Measurements from ENCODE around the gene SNTG2. TPM values are rescaled to one million over a fixed set of nuclear protein-coding genes. Genes with fewer than 3 reads are reported as not detected.

The SNTG2 gene
- total RNA-seq, 1 donor from 2014 or later, result 11.8 TPM

GRCh38 chr2:1248187-1248586 is 297.5 kb downstream of the SNTG2 start:
- TF ChIP-seq POLR2A (IDR thresholded peaks at IDR 0.05), result no peak
- TF ChIP-seq CTCF (IDR thresholded peaks at IDR 0.05), result no peak
- TF ChIP-seq POLR2AphosphoS5 (IDR thresholded peaks at IDR 0.05; ENCODE audit: insufficient read depth in 1 of 2, low read depth in 1 of 2), result no peak
- no peak overlapping the region for H3K4me3 ChIP-seq
- H3K27me3 ChIP-seq, result no peaks in the 10 kb centered on the region
- H3K27ac ChIP-seq, result no peak overlapping the region
- no peaks in the 10 kb centered on the region for H3K4me1 ChIP-seq
- no peaks in the 10 kb centered on the region for H3K36me3 ChIP-seq
- no peak for DNase-seq (ENCODE audit: extremely low spot score in 2 of 2)
- intact Hi-C loops (cut with DNase I), result no loop called here
- H3K9me3 ChIP-seq, result no peaks in the 10 kb centered on the region

GRCh38 chr2:1249897-1250687 is 299.4 kb downstream of the SNTG2 start:
- TF ChIP-seq POLR2AphosphoS5 (IDR thresholded peaks at IDR 0.05; ENCODE audit: insufficient read depth in 1 of 2, low read depth in 1 of 2) (no peak), CTCF (IDR thresholded peaks at IDR 0.05) (no peak), POLR2A (IDR thresholded peaks at IDR 0.05) (no peak)
- DNase-seq (ENCODE audit: extremely low spot score in 2 of 2), result no peak
- Histone ChIP-seq H3K36me3 (no peaks in the 10 kb centered on the region), H3K27me3 (no peaks in the 10 kb centered on the region), H3K4me1 (no peaks in the 10 kb centered on the region), H3K9me3 (no peaks in the 10 kb centered on the region), H3K27ac (no peak overlapping the region), H3K4me3 (no peak overlapping the region)
- intact Hi-C loops (cut with DNase I), result no loop called here

- Histone ChIP-seq H3K27ac (no peak overlapping the region), H3K4me3 (no peak overlapping the region), H3K9me3 (no peaks in the 10 kb centered on the region), H3K4me1 (no peaks in the 10 kb centered on the region), H3K36me3 (no peaks in the 10 kb centered on the region), H3K27me3 (no peaks in the 10 kb centered on the region)
- DNase-seq (ENCODE audit: extremely low spot score in 2 of 2), result no peak
- TF ChIP-seq POLR2A (IDR thresholded peaks at IDR 0.05) (no peak), POLR2AphosphoS5 (IDR thresholded peaks at IDR 0.05; ENCODE audit: insufficient read depth in 1 of 2, low read depth in 1 of 2) (no peak), CTCF (IDR thresholded peaks at IDR 0.05) (no peak)
- intact Hi-C loops (cut with DNase I), result no loop called here
Measured at GRCh38 chr2:1251520-1251919, 300.9 kb downstream of the SNTG2 start.

- H3K27ac ChIP-seq, result no peak overlapping the region
- H3K4me3 ChIP-seq, result no peak overlapping the region
- DNase-seq (ENCODE audit: extremely low spot score in 2 of 2), result no peak
- H3K27me3 ChIP-seq, result no peaks in the 10 kb centered on the region
- H3K36me3 ChIP-seq, result no peaks in the 10 kb centered on the region
- no peaks in the 10 kb centered on the region for H3K4me1 ChIP-seq
- intact Hi-C loops (cut with DNase I), result no loop called here
- TF ChIP-seq POLR2AphosphoS5 (IDR thresholded peaks at IDR 0.05; ENCODE audit: insufficient read depth in 1 of 2, low read depth in 1 of 2), result no peak
- H3K9me3 ChIP-seq, result no peaks in the 10 kb centered on the region
Measured at GRCh38 chr2:1253629-1254028, 303.0 kb downstream of the SNTG2 start.

- no peaks in the 10 kb centered on the region for H3K4me1 ChIP-seq
- intact Hi-C loops (cut with DNase I), result no loop called here
- TF ChIP-seq POLR2A (IDR thresholded peaks at IDR 0.05), result no peak
- no peak for TF ChIP-seq CTCF (IDR thresholded peaks at IDR 0.05)
- no peak for TF ChIP-seq POLR2AphosphoS5 (IDR thresholded peaks at IDR 0.05; ENCODE audit: insufficient read depth in 1 of 2, low read depth in 1 of 2)
Measured at GRCh38 chr2:1254662-1255343, 304.2 kb downstream of the SNTG2 start.

More at GRCh38 chr2:1254662-1255343, 304.2 kb downstream of the SNTG2 start:
- Histone ChIP-seq H3K27ac (no peak overlapping the region), H3K9me3 (no peaks in the 10 kb centered on the region), H3K36me3 (no peaks in the 10 kb centered on the region), H3K27me3 (no peaks in the 10 kb centered on the region), H3K4me3 (no peak overlapping the region)
- no peak for DNase-seq (ENCODE audit: extremely low spot score in 2 of 2)
